ENCODE data around the gene ZNF354B. TPM values are rescaled to one million over a fixed set of nuclear protein-coding genes. Genes with fewer than 3 reads are reported as not detected.
"Not testable (repeated sequence)": the region's sequence is repeated elsewhere in the genome, so short reads cannot be mapped to it uniquely, and the experiment has no call there.

Gene ZNF354B
- total and polyA plus RNA-seq, 4 experiments from 2014 or later: 3.1 to 32.4 (median 18.2) TPM

GRCh38 chr5:178851951-178852350 lies 7.8 kb upstream of the ZNF354B start:
- Mint-ChIP-seq H3K27ac (no peak overlapping the region), H3K36me3 (no peaks in the 10 kb centered on the region), H3K4me3 (no peak overlapping the region), H3K4me1 (no peaks in the 10 kb centered on the region), H3K27me3 (peaks cover 7 to 18% of the 10 kb centered on the region in 2 donors), H3K9me3 (peaks cover 0 to 4% (median 0%) of the 10 kb centered on the region in 8 donors)
- H3K4me3 ChIP-seq (ENCODE audit: low read length in 2 of 2): no peak overlapping the region
- H3K36me3 ChIP-seq (ENCODE audit: insufficient read depth, low read length): no peaks in the 10 kb centered on the region
- no peaks in the 10 kb centered on the region for H3K4me1 ChIP-seq (ENCODE audit: insufficient read depth, low read length)
- no peaks in the 10 kb centered on the region for H3K27me3 ChIP-seq (ENCODE audit: insufficient read depth, low read length)
- CTCF ChIA-PET (ENCODE audit: partially characterized antibody): no interaction called here
- no peak overlapping the region for H3K27ac ChIP-seq (ENCODE audit: low read depth, low read length)
- DNase-seq: no peak
- POLR2A ChIA-PET (ENCODE audit: partially characterized antibody): no interaction called here
- no peaks in the 10 kb centered on the region for H3K9me3 ChIP-seq (ENCODE audit: control insufficient read depth in 1 of 2, low read length in 2 of 2)
- intact Hi-C loops (cut with micrococcal nuclease): no loop called here

GRCh38 chr5:178854284-178854683 lies 5.5 kb upstream of the ZNF354B start:
- no peak for DNase-seq
- H3K4me1 ChIP-seq (ENCODE audit: insufficient read depth, low read length): peaks cover 4% of the 10 kb centered on the region
- ChIA-PET CTCF (ENCODE audit: partially characterized antibody) (no interaction called here), POLR2A (ENCODE audit: partially characterized antibody) (no interaction called here)
- H3K27me3 ChIP-seq (ENCODE audit: insufficient read depth, low read length): no peaks in the 10 kb centered on the region
- no peak overlapping the region for H3K4me3 Mint-ChIP-seq
- peaks cover 5 to 16% of the 10 kb centered on the region in 2 donors for H3K27me3 Mint-ChIP-seq
- H3K36me3 ChIP-seq (ENCODE audit: insufficient read depth, low read length): no peaks in the 10 kb centered on the region
- H3K4me1 Mint-ChIP-seq: peaks cover 0 to 6% (median 4%) of the 10 kb centered on the region in 4 donors
- H3K9me3 ChIP-seq (ENCODE audit: control insufficient read depth in 1 of 2, low read length in 2 of 2): no peaks in the 10 kb centered on the region
- no peak overlapping the region for H3K27ac Mint-ChIP-seq
- H3K36me3 Mint-ChIP-seq: no peaks in the 10 kb centered on the region
- peaks cover 0 to 4% (median 0%) of the 10 kb centered on the region in 8 donors for H3K9me3 Mint-ChIP-seq
- intact Hi-C loops (cut with micrococcal nuclease): no loop called here
- no peak overlapping the region for H3K27ac ChIP-seq (ENCODE audit: low read depth, low read length)
- no peak overlapping the region for H3K4me3 ChIP-seq (ENCODE audit: low read length in 2 of 2)

GRCh38 chr5:178860615-178861014 lies 862 bp downstream of the ZNF354B start:
- H3K27ac Mint-ChIP-seq; intact Hi-C loops (cut with micrococcal nuclease); DNase-seq; H3K27me3 Mint-ChIP-seq; CTCF ChIA-PET (ENCODE audit: partially characterized antibody); H3K27me3 ChIP-seq (ENCODE audit: insufficient read depth, low read length); POLR2A ChIA-PET (ENCODE audit: partially characterized antibody); H3K9me3 Mint-ChIP-seq; H3K9me3 ChIP-seq (ENCODE audit: control insufficient read depth in 1 of 2, low read length in 2 of 2); H3K36me3 ChIP-seq (ENCODE audit: insufficient read depth, low read length); H3K4me3 Mint-ChIP-seq: not testable (repeated sequence)
- peaks cover 19 to 33% (median 25%) of the 10 kb centered on the region in 4 donors for H3K4me1 Mint-ChIP-seq
- H3K36me3 Mint-ChIP-seq: peaks cover 25 to 29% of the 10 kb centered on the region in 2 donors
- Histone ChIP-seq H3K4me1 (ENCODE audit: insufficient read depth, low read length) (peaks cover 22% of the 10 kb centered on the region), H3K4me3 (ENCODE audit: low read length in 2 of 2) (peak overlapping the region in 1 of 2 donors; percentile 66), H3K27ac (ENCODE audit: low read depth, low read length) (peak overlapping the region; percentile 40)

GRCh38 chr5:178861627-178862026 lies 1.9 kb downstream of the ZNF354B start:
- H3K36me3 Mint-ChIP-seq: peaks cover 35 to 39% of the 10 kb centered on the region in 2 donors
- CTCF ChIA-PET (ENCODE audit: partially characterized antibody): no interaction called here
- no peaks in the 10 kb centered on the region for H3K27me3 Mint-ChIP-seq
- intact Hi-C loops (cut with micrococcal nuclease): no loop called here
- peaks cover 20 to 33% (median 25%) of the 10 kb centered on the region in 4 donors for H3K4me1 Mint-ChIP-seq
- no peaks in the 10 kb centered on the region for H3K27me3 ChIP-seq (ENCODE audit: insufficient read depth, low read length)
- peaks cover 0 to 2% (median 0%) of the 10 kb centered on the region in 8 donors for H3K9me3 Mint-ChIP-seq
- peak overlapping the region in 6 of 7 donors; percentile 31 to 89 (median 76) for H3K27ac Mint-ChIP-seq
- H3K4me1 ChIP-seq (ENCODE audit: insufficient read depth, low read length): peaks cover 22% of the 10 kb centered on the region
- peaks cover 8% of the 10 kb centered on the region for H3K36me3 ChIP-seq (ENCODE audit: insufficient read depth, low read length)
- H3K4me3 Mint-ChIP-seq: peak overlapping the region; percentile 64 to 87 (median 81)
- H3K27ac ChIP-seq (ENCODE audit: low read depth, low read length): no peak overlapping the region
- no peak overlapping the region for H3K4me3 ChIP-seq (ENCODE audit: low read length in 2 of 2)
- POLR2A ChIA-PET (ENCODE audit: partially characterized antibody): no interaction called here
- H3K9me3 ChIP-seq (ENCODE audit: control insufficient read depth in 1 of 2, low read length in 2 of 2): no peaks in the 10 kb centered on the region
- DNase-seq: no peak

GRCh38 chr5:178866946-178867345 lies 7.2 kb downstream of the ZNF354B start:
- intact Hi-C loops (cut with micrococcal nuclease): no loop called here
- peaks cover 7% of the 10 kb centered on the region for H3K4me1 ChIP-seq (ENCODE audit: insufficient read depth, low read length)
- no peak overlapping the region for H3K4me3 ChIP-seq (ENCODE audit: low read length in 2 of 2)
- CTCF ChIA-PET (ENCODE audit: partially characterized antibody): no interaction called here
- POLR2A ChIA-PET (ENCODE audit: partially characterized antibody): no interaction called here
- peaks cover 2 to 32% (median 20%) of the 10 kb centered on the region in 8 donors for H3K9me3 Mint-ChIP-seq
- DNase-seq: no peak
- no peak overlapping the region for H3K27ac Mint-ChIP-seq
- peaks cover 75 to 84% of the 10 kb centered on the region in 2 donors for H3K36me3 Mint-ChIP-seq
- no peak overlapping the region for H3K27ac ChIP-seq (ENCODE audit: low read depth, low read length)
- H3K4me1 Mint-ChIP-seq: peaks cover 9 to 17% (median 13%) of the 10 kb centered on the region in 4 donors
- peaks cover 26% of the 10 kb centered on the region for H3K36me3 ChIP-seq (ENCODE audit: insufficient read depth, low read length)
- no peaks in the 10 kb centered on the region for H3K27me3 Mint-ChIP-seq
- no peaks in the 10 kb centered on the region for H3K27me3 ChIP-seq (ENCODE audit: insufficient read depth, low read length)
- no peak overlapping the region for H3K4me3 Mint-ChIP-seq
- H3K9me3 ChIP-seq (ENCODE audit: control insufficient read depth in 1 of 2, low read length in 2 of 2): no peaks in the 10 kb centered on the region

GRCh38 chr5:178869577-178869976 lies 9.8 kb downstream of the ZNF354B start:
- no peak overlapping the region for H3K4me3 ChIP-seq (ENCODE audit: low read length in 2 of 2)
- intact Hi-C loops (cut with micrococcal nuclease): no loop called here
- no peaks in the 10 kb centered on the region for H3K27me3 ChIP-seq (ENCODE audit: insufficient read depth, low read length)
- Mint-ChIP-seq H3K4me3 (no peak overlapping the region), H3K9me3 (peaks cover 2 to 57% (median 44%) of the 10 kb centered on the region in 8 donors), H3K4me1 (peaks cover 3 to 14% (median 6%) of the 10 kb centered on the region in 4 donors), H3K27me3 (no peaks in the 10 kb centered on the region), H3K36me3 (peaks cover 87 to 99% of the 10 kb centered on the region in 2 donors), H3K27ac (no peak overlapping the region)
- DNase-seq: no peak
- no peaks in the 10 kb centered on the region for H3K4me1 ChIP-seq (ENCODE audit: insufficient read depth, low read length)
- H3K9me3 ChIP-seq (ENCODE audit: control insufficient read depth in 1 of 2, low read length in 2 of 2): peaks cover 4 to 14% of the 10 kb centered on the region in 2 donors
- CTCF ChIA-PET (ENCODE audit: partially characterized antibody): no interaction called here
- no peak overlapping the region for H3K27ac ChIP-seq (ENCODE audit: low read depth, low read length)
- POLR2A ChIA-PET (ENCODE audit: partially characterized antibody): no interaction called here
- peaks cover 42% of the 10 kb centered on the region for H3K36me3 ChIP-seq (ENCODE audit: insufficient read depth, low read length)

GRCh38 chr5:178870411-178870810 lies 10.7 kb downstream of the ZNF354B start:
- Mint-ChIP-seq H3K4me1 (peaks cover 3 to 14% (median 6%) of the 10 kb centered on the region in 4 donors), H3K36me3 (peaks cover 89 to 100% of the 10 kb centered on the region in 2 donors), H3K4me3 (no peak overlapping the region), H3K27me3 (no peaks in the 10 kb centered on the region), H3K9me3 (peaks cover 2 to 65% (median 52%) of the 10 kb centered on the region in 8 donors), H3K27ac (no peak overlapping the region)
- no peak for DNase-seq
- no peak overlapping the region for H3K27ac ChIP-seq (ENCODE audit: low read depth, low read length)
- no peak overlapping the region for H3K4me3 ChIP-seq (ENCODE audit: low read length in 2 of 2)
- H3K27me3 ChIP-seq (ENCODE audit: insufficient read depth, low read length): no peaks in the 10 kb centered on the region
- intact Hi-C loops (cut with micrococcal nuclease): no loop called here
- H3K9me3 ChIP-seq (ENCODE audit: control insufficient read depth in 1 of 2, low read length in 2 of 2): peaks cover 4 to 21% of the 10 kb centered on the region in 2 donors
- CTCF ChIA-PET (ENCODE audit: partially characterized antibody): no interaction called here
- H3K36me3 ChIP-seq (ENCODE audit: insufficient read depth, low read length): peaks cover 50% of the 10 kb centered on the region
- POLR2A ChIA-PET (ENCODE audit: partially characterized antibody): no interaction called here
- H3K4me1 ChIP-seq (ENCODE audit: insufficient read depth, low read length): no peaks in the 10 kb centered on the region

Measured in CD4-positive, alpha-beta memory T cell (primary cell).